Endothelial cell of hepatic sinusoid (primary cell): ENCODE measurements around the gene PRR19.

Source experiments
- in situ Hi-C: cut with HindIII; loops from 2 replicates; pipeline ENCODE4 v1.10.0; 2017; ENCODE audit warnings: low sequenced_read_pairs

The PRR19 gene

GRCh38 chr19:42283188-42284065 is 18.5 kb upstream of the PRR19 start:
- in situ Hi-C loops: no loop called here

- in situ Hi-C loops: no loop called here
These were observed 17.8 kb upstream of the PRR19 start for GRCh38 chr19:42284066-42284501.

- in situ Hi-C loops: no loop called here
These were observed 17.2 kb upstream of the PRR19 start for GRCh38 chr19:42284591-42285341.

- in situ Hi-C loops: no loop called here
These were observed 16.4 kb upstream of the PRR19 start for GRCh38 chr19:42285541-42285941.

GRCh38 chr19:42285988-42286348 is 16.0 kb upstream of the PRR19 start:
- in situ Hi-C loops: no loop called here

GRCh38 chr19:42286349-42287016 is 15.4 kb upstream of the PRR19 start:
- in situ Hi-C loops: no loop called here

GRCh38 chr19:42287017-42287826 is 14.7 kb upstream of the PRR19 start:
- in situ Hi-C loops: no loop called here

- in situ Hi-C loops: no loop called here
These were observed 14.2 kb upstream of the PRR19 start for GRCh38 chr19:42287827-42288107.

GRCh38 chr19:42288387-42288786 is 13.5 kb upstream of the PRR19 start:
- in situ Hi-C loops: no loop called here

- in situ Hi-C loops: no loop called here
These were observed 12.9 kb upstream of the PRR19 start for GRCh38 chr19:42288881-42289555.

- in situ Hi-C loops: no loop called here
These were observed 12.3 kb upstream of the PRR19 start for GRCh38 chr19:42289556-42290041.

GRCh38 chr19:42290136-42290522 is 11.8 kb upstream of the PRR19 start:
- in situ Hi-C loops: no loop called here

GRCh38 chr19:42290523-42291434 is 11.2 kb upstream of the PRR19 start:
- in situ Hi-C loops: no loop called here

GRCh38 chr19:42291435-42291810 is 10.5 kb upstream of the PRR19 start:
- in situ Hi-C loops: no loop called here

- in situ Hi-C loops: no loop called here
These were observed 9.6 kb upstream of the PRR19 start for GRCh38 chr19:42292042-42292960.

GRCh38 chr19:42292963-42293362 is 9.0 kb upstream of the PRR19 start:
- in situ Hi-C loops: no loop called here

GRCh38 chr19:42293540-42293939 is 8.4 kb upstream of the PRR19 start:
- in situ Hi-C loops: no loop called here

GRCh38 chr19:42293948-42294347 is 8.0 kb upstream of the PRR19 start:
- in situ Hi-C loops: no loop called here
